SK-N-SH (cell line): ENCODE data around the gene IL12A. TPM values are rescaled to one million over a fixed set of nuclear protein-coding genes. Genes with fewer than 3 reads are reported as not detected.

ENCODE experiments used
- CTCF ChIA-PET: fragments of 300-600, 350-600 bp; formaldehyde crosslinking; extraction: SDS; loops from one replicate; lab custom pipeline; 2021; lab: Yijun Ruan, JAX
- POLR2A ChIA-PET: fragments of 350-600 bp; sonication (Branson Sonifier 250); formaldehyde crosslinking; extraction: SDS; loops from one replicate; lab custom pipeline; 2020; ENCODE audit warnings: antibody characterized with exemption, inconsistent platforms; lab: Yijun Ruan, JAX
- DNase-seq: peaks from one replicate; pipeline ENCODE4 v3.0.0; 2012
- H2AFZ ChIP-seq: fragments of 200-600 bp; sonication (generic); 2 replicates; pipeline ENCODE4 v1.8.1; 2016; ENCODE audit warnings: antibody characterized with exemption, mild to moderate bottlenecking, low read depth
- H3F3A ChIP-seq: fragments of 200-600 bp; sonication (generic); replicated peaks from 2 replicates; pipeline ENCODE3; 2016; ENCODE audit warnings: antibody characterized with exemption, mild to moderate bottlenecking; ENCODE audit not compliant: insufficient read depth
- H3K27ac ChIP-seq, 2 experiments: fragments of 200-500 bp in 1 of 2; fragments of 200-600 bp in 1 of 2; sonication (Bioruptor generic) in 1 of 2; sonication (generic), shearing (Covaris generic) in 1 of 2; 2 replicates each; pipeline versions ENCODE4 v1.5.1 to v1.6.1; 2014 to 2016; ENCODE audit warnings: low read depth in 2 of 2, inconsistent platforms in 1 of 2, low read length in 1 of 2, mild to moderate bottlenecking in 1 of 2, mixed read lengths in 1 of 2
- H3K27me3 ChIP-seq: fragments of 200-600 bp; sonication (generic), shearing (Covaris generic); 2 replicates; pipeline ENCODE4 v1.6.1; 2016; ENCODE audit warnings: mixed run types; ENCODE audit not compliant: insufficient read depth
- H3K36me3 ChIP-seq, 2 experiments: fragments of 200-500 bp in 1 of 2; fragments of 200-600 bp in 1 of 2; sonication (Bioruptor generic) in 1 of 2; sonication (generic) in 1 of 2; replicated peaks in 1 of 2; 2 replicates each; pipeline versions ENCODE3 to v1.5.1; 2014 to 2016; ENCODE audit warnings: low read length in 1 of 2, mild to moderate bottlenecking in 1 of 2; ENCODE audit not compliant: insufficient read depth in 2 of 2, control insufficient read depth in 1 of 2
- H3K4me1 ChIP-seq, 2 experiments: fragments of 200-500 bp in 1 of 2; fragments of 200-600 bp in 1 of 2; sonication (Bioruptor generic) in 1 of 2; sonication (generic), shearing (Covaris generic) in 1 of 2; 2 replicates each; pipeline versions ENCODE4 v1.5.1 to v1.6.1; 2014 to 2016; ENCODE audit warnings: low read depth in 1 of 2, low read length in 1 of 2, mixed run types in 1 of 2; ENCODE audit not compliant: insufficient read depth in 2 of 2, control insufficient read depth in 1 of 2
- H3K4me2 ChIP-seq: fragments of 200-600 bp; sonication (generic), shearing (Covaris generic); 2 replicates; pipeline ENCODE4 v1.6.1; 2017; ENCODE audit warnings: mixed run types
- H3K4me3 ChIP-seq, 2 experiments: fragments of 200-500 bp in 1 of 2; fragments of 200-600 bp in 1 of 2; sonication (Bioruptor generic) in 1 of 2; sonication (generic), shearing (Covaris generic) in 1 of 2; 2 replicates each; pipeline versions ENCODE4 v1.5.1 to v1.8.1; 2014 to 2016; ENCODE audit warnings: low read depth in 2 of 2, inconsistent platforms in 1 of 2, low read length in 1 of 2, mild to moderate bottlenecking in 1 of 2, mixed read lengths in 1 of 2, moderate library complexity in 1 of 2
- H3K79me2 ChIP-seq: fragments of 200-600 bp; sonication (generic); 2 replicates; pipeline ENCODE4 v1.8.1; 2017; ENCODE audit warnings: mild to moderate bottlenecking; ENCODE audit not compliant: insufficient read depth
- H3K9ac ChIP-seq: fragments of 200-600 bp; sonication (generic); 2 replicates; pipeline ENCODE4 v1.6.1; 2017; ENCODE audit warnings: mixed run types
- H3K9me2 ChIP-seq: fragments of 200-600 bp; sonication (generic); 2 replicates; pipeline ENCODE4 v1.6.1; 2017; ENCODE audit warnings: mixed run types
- H3K9me3 ChIP-seq: fragments of 200-600 bp; sonication (generic); 2 replicates; pipeline ENCODE4 v1.6.1; 2017; ENCODE audit warnings: mixed run types, mild to moderate bottlenecking, moderate library complexity
- H4K20me1 ChIP-seq: fragments of 200-600 bp; sonication (generic); 2 replicates; pipeline ENCODE4 v1.6.1; 2017; ENCODE audit warnings: mild to moderate bottlenecking, mixed run types; ENCODE audit not compliant: insufficient read depth
- CHD2 ChIP-seq: fragments of 150-350 bp; IDR thresholded peaks from 2 replicates; pipeline ENCODE4 v1.6.1; 2018; ENCODE audit warnings: low read length; ENCODE audit not compliant: partially characterized antibody
- FOSL2 ChIP-seq: IDR thresholded peaks from 2 replicates; pipeline ENCODE4 v1.4.0; 2012; ENCODE audit warnings: low read depth, mild to moderate bottlenecking, moderate library complexity, borderline replicate concordance
- FOXJ3 ChIP-seq: sonication (generic); formaldehyde crosslinking; IDR thresholded peaks from 2 replicates; pipeline ENCODE4 v1.5.1; 2020; ENCODE audit warnings: mild to moderate bottlenecking, missing genetic modification reagents
- GATA2 ChIP-seq: sonication (generic); formaldehyde crosslinking; IDR thresholded peaks from 2 replicates; pipeline ENCODE4 v1.5.0; 2020; ENCODE audit warnings: mild to moderate bottlenecking, missing genetic modification reagents
- IRF3 ChIP-seq: fragments of 150-350 bp; IDR thresholded peaks from 2 replicates; pipeline ENCODE4 v1.6.1; 2016; ENCODE audit warnings: mild to moderate bottlenecking, low read depth, low read length
- JUND ChIP-seq: IDR thresholded peaks from 2 replicates; pipeline ENCODE4 v1.4.0; 2012
- MAX ChIP-seq: IDR thresholded peaks from 2 replicates; pipeline ENCODE4 v1.4.0; 2012; ENCODE audit warnings: low read depth
- MEF2A ChIP-seq: IDR thresholded peaks from 2 replicates; pipeline ENCODE4 v1.4.0; 2012; ENCODE audit warnings: low read depth, borderline replicate concordance
- NFIC ChIP-seq: IDR thresholded peaks from 2 replicates; pipeline ENCODE4 v1.4.0; 2012; ENCODE audit warnings: borderline replicate concordance
- NRF1 ChIP-seq: IDR thresholded peaks from 2 replicates; pipeline ENCODE4 v1.6.1; 2012; ENCODE audit warnings: low read depth, mild to moderate bottlenecking, low read length
- PBX3 ChIP-seq: IDR thresholded peaks from 2 replicates; pipeline ENCODE4; 2012
- RAD21 ChIP-seq: IDR thresholded peaks from 2 replicates; pipeline ENCODE4 v1.6.1; 2012; ENCODE audit warnings: mild to moderate bottlenecking, low read length
- RCOR1 ChIP-seq: fragments of 150-350 bp; IDR thresholded peaks from 2 replicates; pipeline ENCODE4 v1.6.1; 2017; ENCODE audit warnings: antibody characterized with exemption, low read length
- RFX5 ChIP-seq: IDR thresholded peaks from 2 replicates; pipeline ENCODE4 v1.6.1; 2012; ENCODE audit warnings: mild to moderate bottlenecking, improper control_type of control experiment, low read length
- RXRA ChIP-seq: IDR thresholded peaks from 2 replicates; pipeline ENCODE4 v1.4.0; 2012; ENCODE audit warnings: low read depth, mild to moderate bottlenecking, borderline replicate concordance
- SIN3A ChIP-seq: IDR thresholded peaks from 2 replicates; pipeline ENCODE4 v1.6.1; 2012; ENCODE audit warnings: low read depth, mild to moderate bottlenecking, low read length, moderate library complexity, borderline replicate concordance
- TAF1 ChIP-seq: IDR thresholded peaks from 2 replicates; pipeline ENCODE4 v1.6.1; 2012; ENCODE audit warnings: low read depth, mild to moderate bottlenecking, low read length, moderate library complexity, borderline replicate concordance
- TCF12 ChIP-seq: IDR thresholded peaks from 2 replicates; pipeline ENCODE4 v1.4.0; 2012
- USF1 ChIP-seq: IDR thresholded peaks from 2 replicates; pipeline ENCODE4 v1.4.0; 2012; ENCODE audit warnings: low read depth, borderline replicate concordance
- YY1 ChIP-seq: IDR thresholded peaks from 2 replicates; pipeline ENCODE4 v1.4.0; 2012; ENCODE audit warnings: low read depth, mild to moderate bottlenecking
- WGBS: methylation state at CpG from one replicate; pipeline ENCODE4 v1.1.6; 2017; ENCODE audit warnings: low lambda C conversion rate; 5-methylcytosine and 5-hydroxymethylcytosine counted together
- polyA plus RNA-seq, 3 experiments: library from polyadenylated mRNA; depleted of rRNA; stranded (reverse); fragments of >200 nt; gene quantifications; 2 replicates each; pipeline ENCODE4 v1.2.3, GENCODE V29; 2012

Gene IL12A
- polyA plus RNA-seq, 1 of the 3 experiments (the other 2 are of a cell fraction): 0.97 TPM

GRCh38 chr3:160008961-160009360 lies 20.3 kb downstream of the IL12A start:
- Histone ChIP-seq H3K27ac (no peak overlapping the region), H3K4me3 (no peak overlapping the region), H3K4me1 (peaks cover 0 to 11% of the 10 kb centered on the region in 2 experiments; a peak in 2 of 4 replicates), H3K27me3 (no peaks in the 10 kb centered on the region), H2AFZ (no peak overlapping the region), H3K4me2 (no peak overlapping the region), H4K20me1 (no peaks in the 10 kb centered on the region), H3K79me2 (no peaks in the 10 kb centered on the region), H3K9me3 (no peaks in the 10 kb centered on the region), H3K36me3 (no peaks in the 10 kb centered on the region), H3F3A (no peaks in the 10 kb centered on the region), H3K9me2 (no peaks in the 10 kb centered on the region), H3K9ac (no peak overlapping the region)
- POLR2A ChIA-PET: no interaction called here
- no peak for TF ChIP-seq NFIC
- TF ChIP-seq TAF1: no peak
- no peak for TF ChIP-seq RXRA
- no peak for TF ChIP-seq TCF12
- no peak for TF ChIP-seq MEF2A
- WGBS: 73% methylated on average over 4 of the region's 4 CpGs
- DNase-seq: no peak
- CTCF ChIA-PET: interaction anchor here (0.8 to 12.5 kb wide), 7 partner anchors 20 to 1162 kb away, joined by 3 to 270 read pairs (median 7); partner anchors contain the start of gene IL12A

- Histone ChIP-seq H3K27ac (no peak overlapping the region), H3K4me3 (no peak overlapping the region), H3K27me3 (no peaks in the 10 kb centered on the region), H3K79me2 (no peaks in the 10 kb centered on the region), H4K20me1 (no peaks in the 10 kb centered on the region), H3K9ac (no peak overlapping the region), H3K9me2 (no peaks in the 10 kb centered on the region), H3K4me1 (peaks cover 0 to 11% of the 10 kb centered on the region in 2 experiments; a peak in 2 of 4 replicates), H3F3A (no peaks in the 10 kb centered on the region), H3K9me3 (no peaks in the 10 kb centered on the region), H2AFZ (no peak overlapping the region), H3K36me3 (no peaks in the 10 kb centered on the region), H3K4me2 (no peak overlapping the region)
- ChIA-PET POLR2A (no interaction called here), CTCF (interaction anchor here (0.8 to 12.5 kb wide), 7 partner anchors 21 to 1162 kb away, joined by 3 to 270 read pairs (median 7); partner anchors contain the start of gene IL12A)
- TF ChIP-seq MAX (no peak), FOSL2 (no peak), RCOR1 (no peak), CHD2 (no peak), MEF2A (no peak), RAD21 (no peak), PBX3 (no peak)
- DNase-seq: no peak
These were observed 20.9 kb downstream of the IL12A start for GRCh38 chr3:160009525-160009924.

GRCh38 chr3:160010578-160010977 lies 21.9 kb downstream of the IL12A start:
- no peak overlapping the region for H3K27ac ChIP-seq
- no peak overlapping the region for H2AFZ ChIP-seq
- no peaks in the 10 kb centered on the region for H3K9me3 ChIP-seq
- H3K36me3 ChIP-seq: no peaks in the 10 kb centered on the region
- H3K4me1 ChIP-seq: peaks cover 0 to 9% of the 10 kb centered on the region in 2 experiments; a peak in 1 of 4 replicates
- no peaks in the 10 kb centered on the region for H3K27me3 ChIP-seq
- 77% methylated on average over 4 of the region's 4 CpGs for WGBS
- no peaks in the 10 kb centered on the region for H4K20me1 ChIP-seq
- DNase-seq: no peak
- H3K79me2 ChIP-seq: no peaks in the 10 kb centered on the region
- no peaks in the 10 kb centered on the region for H3K9me2 ChIP-seq
- CTCF ChIA-PET: interaction anchor here (0.7 to 12.4 kb wide), 8 partner anchors 10 to 744 kb away, joined by 3 to 270 read pairs (median 7); partner anchors contain the start of genes C3orf80 and IL12A
- no peak overlapping the region for H3K4me2 ChIP-seq
- H3K4me3 ChIP-seq: no peak overlapping the region
- no peak overlapping the region for H3K9ac ChIP-seq
- POLR2A ChIA-PET: no interaction called here
- no peaks in the 10 kb centered on the region for H3F3A ChIP-seq
- TF ChIP-seq GATA2 (no peak), RXRA (no peak), RFX5 (no peak), YY1 (no peak), MAX (no peak), JUND (no peak), USF1 (no peak), SIN3A (no peak), NRF1 (no peak), NFIC (no peak), IRF3 (no peak), RAD21 (no peak), FOXJ3 (no peak)
